Midbrain (tissue), 1 donor: ENCODE data around the gene ATP5F1C.
"Not testable (repeated sequence)": the region's sequence is repeated elsewhere in the genome, so short reads cannot be mapped to it uniquely, and the experiment has no call there.

ENCODE experiments used
- DNase-seq: peaks from one replicate; lab custom pipeline; 2025; lab: John Stamatoyannopoulos, UW

ATP5F1C gene

GRCh38 chr10:7787857-7788638 is at the start of gene ATP5F1C, which contains the start of gene KIN:
TSS of gene ATP5F1C (plus strand) at chr10:7788177. CDS start at chr10:7788208, 31 bp downstream.
TSS of gene KIN (minus strand) at chr10:7787993. CDS start at chr10:7787933, 60 bp downstream.
- peak; percentile 98 for DNase-seq

GRCh38 chr10:7738536-7739407 is 49.2 kb upstream of the ATP5F1C start:
- no peak for DNase-seq

- no peak for DNase-seq
These were observed 43.7 kb upstream of the ATP5F1C start for GRCh38 chr10:7744307-7744706.

GRCh38 chr10:7748637-7749036 is 39.3 kb upstream of the ATP5F1C start:
- not testable (repeated sequence) for DNase-seq

GRCh38 chr10:7750222-7750621 is 37.8 kb upstream of the ATP5F1C start:
- DNase-seq, result no peak

GRCh38 chr10:7752251-7752650 is 35.7 kb upstream of the ATP5F1C start:
- DNase-seq, result no peak

- no peak for DNase-seq
These were observed 32.9 kb upstream of the ATP5F1C start for GRCh38 chr10:7755103-7755502.

GRCh38 chr10:7756360-7756992 is 31.5 kb upstream of the ATP5F1C start:
- DNase-seq, result no peak

- DNase-seq, result no peak
These were observed 24.0 kb upstream of the ATP5F1C start for GRCh38 chr10:7763929-7764328.

GRCh38 chr10:7766241-7766640 is 21.7 kb upstream of the ATP5F1C start:
- no peak for DNase-seq

GRCh38 chr10:7767209-7767608 is 20.8 kb upstream of the ATP5F1C start:
- DNase-seq, result no peak

- DNase-seq, result no peak
These were observed 19.6 kb upstream of the ATP5F1C start for GRCh38 chr10:7768417-7768816.

- DNase-seq, result no peak
These were observed 13.9 kb upstream of the ATP5F1C start for GRCh38 chr10:7773845-7774801.

- DNase-seq, result no peak
These were observed 11.2 kb upstream of the ATP5F1C start for GRCh38 chr10:7776777-7777176.

- not testable (repeated sequence) for DNase-seq
These were observed 5.8 kb upstream of the ATP5F1C start for GRCh38 chr10:7782194-7782593.

- no peak for DNase-seq
These were observed 1.5 kb upstream of the ATP5F1C start for GRCh38 chr10:7786430-7786829.

GRCh38 chr10:7787150-7787856 is 674 bp upstream of the ATP5F1C start:
- DNase-seq, result no peak

- no peak for DNase-seq
These were observed 786 bp downstream of the ATP5F1C start for GRCh38 chr10:7788639-7789286.

GRCh38 chr10:7789390-7789789 is 1.4 kb downstream of the ATP5F1C start:
- no peak for DNase-seq

GRCh38 chr10:7792541-7792940 is 4.6 kb downstream of the ATP5F1C start:
- no peak for DNase-seq
